HG03439 (cell line): ENCODE measurements around the gene TNFRSF1B.
A peak's percentile ranks its signal among the peaks of the same experiment; 100 is the strongest.

Source experiments
- ATAC-seq: cut with Tn5 transposase; IDR thresholded peaks from one replicate; pipeline ENCODE4 v1.9.1; 2021; ENCODE audit warnings: mild to moderate bottlenecking, moderate library complexity; ENCODE audit not compliant: unreplicated experiment

TNFRSF1B gene

GRCh38 chr1:12157366-12158231 lies 9.2 kb upstream of the TNFRSF1B start:
- ATAC-seq = no peak

GRCh38 chr1:12158357-12159092 lies 8.3 kb upstream of the TNFRSF1B start:
- no peak for ATAC-seq

GRCh38 chr1:12159816-12160215 lies 7.0 kb upstream of the TNFRSF1B start:
- no peak for ATAC-seq

- ATAC-seq = no peak
These were observed 5.5 kb upstream of the TNFRSF1B start for GRCh38 chr1:12161324-12161661.

GRCh38 chr1:12161662-12162458 lies 4.9 kb upstream of the TNFRSF1B start:
- ATAC-seq = peak; percentile 65

GRCh38 chr1:12162459-12163137 lies 4.2 kb upstream of the TNFRSF1B start:
- no peak for ATAC-seq

- no peak for ATAC-seq
These were observed 3.6 kb upstream of the TNFRSF1B start for GRCh38 chr1:12163210-12163609.

- no peak for ATAC-seq
These were observed 2.6 kb upstream of the TNFRSF1B start for GRCh38 chr1:12164210-12164609.

GRCh38 chr1:12165342-12165741 lies 1.4 kb upstream of the TNFRSF1B start:
- ATAC-seq = no peak

- no peak for ATAC-seq
These were observed 970 bp downstream of the TNFRSF1B start for GRCh38 chr1:12167493-12168429.

GRCh38 chr1:12168451-12169160 lies 1.8 kb downstream of the TNFRSF1B start:
- ATAC-seq = no peak

GRCh38 chr1:12169442-12170135 lies 2.8 kb downstream of the TNFRSF1B start:
- ATAC-seq = no peak

- no peak for ATAC-seq
These were observed 3.5 kb downstream of the TNFRSF1B start for GRCh38 chr1:12170263-12170671.

- no peak for ATAC-seq
These were observed 4.6 kb downstream of the TNFRSF1B start for GRCh38 chr1:12171206-12172041.

- ATAC-seq = no peak
These were observed 5.5 kb downstream of the TNFRSF1B start for GRCh38 chr1:12172042-12172851.

- ATAC-seq = no peak
These were observed 6.3 kb downstream of the TNFRSF1B start for GRCh38 chr1:12173041-12173509.
